ENCODE data around the gene DDX47. TPM values are rescaled to one million over a fixed set of nuclear protein-coding genes. Genes with fewer than 3 reads are reported as not detected.
A peak's percentile ranks its signal among the peaks of the same experiment; 100 is the strongest.

The DDX47 gene
- total and polyA plus RNA-seq, 2 of the 13 experiments (the other 11 are each of a cell fraction or from before 2014, with no cell fraction given) = 48.5 to 78.7 TPM

DNA sequence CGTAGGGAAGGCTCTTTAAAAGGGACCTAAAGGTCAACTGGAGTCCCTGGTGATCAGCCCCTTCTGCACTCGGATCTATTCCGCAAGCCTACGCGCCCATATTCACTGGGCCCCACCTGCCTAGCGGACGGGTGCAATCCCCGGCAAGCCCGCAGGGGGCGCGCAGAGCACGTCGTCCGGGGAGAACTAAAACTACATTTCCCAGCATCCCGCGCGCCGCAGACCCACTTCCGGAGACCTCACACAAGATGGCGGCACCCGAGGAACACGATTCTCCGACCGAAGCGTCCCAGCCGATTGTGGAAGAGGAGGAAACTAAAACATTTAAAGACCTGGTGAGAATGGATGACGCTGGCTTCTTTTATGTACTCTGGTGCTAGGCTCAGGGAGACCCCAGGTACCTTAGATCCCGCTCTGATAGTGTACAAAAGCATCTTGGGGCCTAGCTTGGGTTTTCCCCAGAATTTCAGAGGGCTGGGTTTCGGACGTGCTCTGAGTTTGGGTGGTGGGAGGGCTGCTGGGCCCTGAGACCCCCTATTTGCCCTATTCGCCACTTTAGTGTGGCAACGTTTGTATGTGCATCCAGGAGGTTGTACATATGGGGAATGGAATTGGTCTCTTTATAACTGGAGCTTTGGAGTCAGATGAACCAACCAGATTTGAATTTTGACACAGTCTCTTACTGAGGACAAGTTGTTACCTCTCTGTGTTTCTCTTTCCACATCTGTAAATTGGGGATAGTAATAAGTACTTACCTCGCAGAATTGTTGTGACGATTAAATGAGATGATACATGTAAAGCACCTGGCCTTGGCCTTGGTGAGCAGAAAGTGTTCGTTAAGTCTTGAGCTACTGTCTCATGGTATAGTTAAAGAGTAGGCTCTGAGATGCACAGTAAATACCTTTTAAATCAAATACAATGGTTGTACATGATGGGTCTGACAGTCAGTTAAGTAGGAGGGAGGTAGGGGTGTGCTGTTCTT, at the start of gene DDX47 (continued):
- TF ChIP-seq ZNF350 (CRISPR knock-in tag; IDR thresholded peaks at IDR 0.05; ENCODE audit: borderline replicate concordance, low read depth) = peak; percentile 74; the same call in 1 of the 2 replicates
- TF ChIP-seq KLF13 (CRISPR knock-in tag; IDR thresholded peaks at IDR 0.05) = no peak
- TF ChIP-seq, protein P1, sequence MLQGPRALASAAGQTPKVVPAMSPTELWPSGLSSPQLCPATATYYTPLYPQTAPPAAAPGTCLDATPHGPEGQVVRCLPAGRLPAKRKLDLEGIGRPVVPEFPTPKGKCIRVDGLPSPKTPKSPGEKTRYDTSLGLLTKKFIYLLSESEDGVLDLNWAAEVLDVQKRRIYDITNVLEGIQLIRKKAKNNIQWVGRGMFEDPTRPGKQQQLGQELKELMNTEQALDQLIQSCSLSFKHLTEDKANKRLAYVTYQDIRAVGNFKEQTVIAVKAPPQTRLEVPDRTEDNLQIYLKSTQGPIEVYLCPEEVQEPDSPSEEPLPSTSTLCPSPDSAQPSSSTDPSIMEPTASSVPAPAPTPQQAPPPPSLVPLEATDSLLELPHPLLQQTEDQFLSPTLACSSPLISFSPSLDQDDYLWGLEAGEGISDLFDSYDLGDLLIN (CRISPR knock-in tag; IDR thresholded peaks at IDR 0.05; ENCODE audit: borderline replicate concordance) = peak; percentile 30; the same call in 1 of the 2 replicates
- no peak for TF ChIP-seq ZKSCAN1 (IDR thresholded peaks at IDR 0.05; ENCODE audit: low read length)
- peak; percentile 84; the same call in 1 of the 2 replicates for TF ChIP-seq TARDBP (CRISPR knock-in tag; IDR thresholded peaks at IDR 0.05)
- no peak for TF ChIP-seq NONO (IDR thresholded peaks at IDR 0.05)
- peak; percentile 80 for TF ChIP-seq NONO (CRISPR knock-in tag; conservative IDR thresholded peaks at IDR 0.05)
- peak; percentile 78 for TF ChIP-seq REPIN1 (CRISPR knock-in tag; IDR thresholded peaks at IDR 0.05; ENCODE audit: borderline replicate concordance, low read depth)
- TF ChIP-seq ZNF430 (CRISPR knock-in tag; IDR thresholded peaks at IDR 0.05) = peak; percentile 40; the same call in 1 of the 2 replicates
- TF ChIP-seq SSRP1 (CRISPR knock-in tag; IDR thresholded peaks at IDR 0.05) = no peak
- TF ChIP-seq SATB2 (CRISPR knock-in tag; IDR thresholded peaks at IDR 0.05) = no peak
- TF ChIP-seq ZNF652 (CRISPR knock-in tag; IDR thresholded peaks at IDR 0.05; ENCODE audit: borderline replicate concordance, low read depth) = no peak
- TF ChIP-seq, protein P2, sequence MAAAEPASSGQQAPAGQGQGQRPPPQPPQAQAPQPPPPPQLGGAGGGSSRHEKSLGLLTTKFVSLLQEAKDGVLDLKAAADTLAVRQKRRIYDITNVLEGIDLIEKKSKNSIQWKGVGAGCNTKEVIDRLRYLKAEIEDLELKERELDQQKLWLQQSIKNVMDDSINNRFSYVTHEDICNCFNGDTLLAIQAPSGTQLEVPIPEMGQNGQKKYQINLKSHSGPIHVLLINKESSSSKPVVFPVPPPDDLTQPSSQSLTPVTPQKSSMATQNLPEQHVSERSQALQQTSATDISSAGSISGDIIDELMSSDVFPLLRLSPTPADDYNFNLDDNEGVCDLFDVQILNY (CRISPR knock-in tag; conservative IDR thresholded peaks at IDR 0.05) = no peak
- TF ChIP-seq, protein P3, sequence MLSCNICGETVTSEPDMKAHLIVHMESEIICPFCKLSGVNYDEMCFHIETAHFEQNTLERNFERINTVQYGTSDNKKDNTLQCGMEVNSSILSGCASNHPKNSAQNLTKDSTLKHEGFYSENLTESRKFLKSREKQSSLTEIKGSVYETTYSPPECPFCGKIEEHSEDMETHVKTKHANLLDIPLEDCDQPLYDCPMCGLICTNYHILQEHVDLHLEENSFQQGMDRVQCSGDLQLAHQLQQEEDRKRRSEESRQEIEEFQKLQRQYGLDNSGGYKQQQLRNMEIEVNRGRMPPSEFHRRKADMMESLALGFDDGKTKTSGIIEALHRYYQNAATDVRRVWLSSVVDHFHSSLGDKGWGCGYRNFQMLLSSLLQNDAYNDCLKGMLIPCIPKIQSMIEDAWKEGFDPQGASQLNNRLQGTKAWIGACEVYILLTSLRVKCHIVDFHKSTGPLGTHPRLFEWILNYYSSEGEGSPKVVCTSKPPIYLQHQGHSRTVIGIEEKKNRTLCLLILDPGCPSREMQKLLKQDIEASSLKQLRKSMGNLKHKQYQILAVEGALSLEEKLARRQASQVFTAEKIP (CRISPR knock-in tag; IDR thresholded peaks at IDR 0.05; ENCODE audit: borderline replicate concordance) = no peak
- TF ChIP-seq, protein P4, sequence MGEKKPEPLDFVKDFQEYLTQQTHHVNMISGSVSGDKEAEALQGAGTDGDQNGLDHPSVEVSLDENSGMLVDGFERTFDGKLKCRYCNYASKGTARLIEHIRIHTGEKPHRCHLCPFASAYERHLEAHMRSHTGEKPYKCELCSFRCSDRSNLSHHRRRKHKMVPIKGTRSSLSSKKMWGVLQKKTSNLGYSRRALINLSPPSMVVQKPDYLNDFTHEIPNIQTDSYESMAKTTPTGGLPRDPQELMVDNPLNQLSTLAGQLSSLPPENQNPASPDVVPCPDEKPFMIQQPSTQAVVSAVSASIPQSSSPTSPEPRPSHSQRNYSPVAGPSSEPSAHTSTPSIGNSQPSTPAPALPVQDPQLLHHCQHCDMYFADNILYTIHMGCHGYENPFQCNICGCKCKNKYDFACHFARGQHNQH (CRISPR knock-in tag; IDR thresholded peaks at IDR 0.05) = no peak
- no peak for TF ChIP-seq MEIS1 (CRISPR knock-in tag; IDR thresholded peaks at IDR 0.05; ENCODE audit: borderline replicate concordance)
- TF ChIP-seq ZFP41 (CRISPR knock-in tag; IDR thresholded peaks at IDR 0.05; ENCODE audit: borderline replicate concordance) = no peak
- TF ChIP-seq ZNF335 (CRISPR knock-in tag; IDR thresholded peaks at IDR 0.05) = peak; percentile 27; the same call in 1 of the 2 replicates
- TF ChIP-seq YEATS2 (CRISPR knock-in tag; IDR thresholded peaks at IDR 0.05; ENCODE audit: borderline replicate concordance) = peak; percentile 57; the same call in 1 of the 2 replicates
- TF ChIP-seq NFKB2 (CRISPR knock-in tag; IDR thresholded peaks at IDR 0.05; ENCODE audit: borderline replicate concordance) = peak; percentile 63; the same call in 1 of the 2 replicates
- TF ChIP-seq GLI4 (CRISPR knock-in tag; IDR thresholded peaks at IDR 0.05; ENCODE audit: borderline replicate concordance) = peak; percentile 67; the same call in 1 of the 2 replicates
- TF ChIP-seq PAWR (CRISPR knock-in tag; IDR thresholded peaks at IDR 0.05; ENCODE audit: borderline replicate concordance) = no peak
- TF ChIP-seq, protein P5, sequence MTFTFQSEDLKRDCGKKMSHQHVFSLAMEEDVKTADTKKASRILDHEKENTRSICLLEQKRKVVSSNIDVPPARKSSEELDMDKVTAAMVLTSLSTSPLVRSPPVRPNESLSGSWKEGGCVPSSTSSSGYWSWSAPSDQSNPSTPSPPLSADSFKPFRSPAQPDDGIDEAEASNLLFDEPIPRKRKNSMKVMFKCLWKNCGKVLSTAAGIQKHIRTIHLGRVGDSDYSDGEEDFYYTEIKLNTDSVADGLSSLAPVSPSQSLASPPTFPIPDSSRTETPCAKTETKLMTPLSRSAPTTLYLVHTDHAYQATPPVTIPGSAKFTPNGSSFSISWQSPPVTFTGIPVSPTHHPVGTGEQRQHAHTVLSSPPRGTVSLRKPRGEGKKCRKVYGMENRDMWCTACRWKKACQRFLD (CRISPR knock-in tag; IDR thresholded peaks at IDR 0.05; ENCODE audit: borderline replicate concordance) = no peak; the same call in 1 of the 2 replicates

Data from HepG2 (cell line).